ENCODE data around the gene LHFPL5. TPM values are rescaled to one million over a fixed set of nuclear protein-coding genes. Genes with fewer than 3 reads are reported as not detected.

The LHFPL5 gene
- total RNA-seq, 1 donor from 2014 or later, result not detected

- intact Hi-C loops (cut with micrococcal nuclease), result no loop called here
- TF ChIP-seq, protein P1, sequence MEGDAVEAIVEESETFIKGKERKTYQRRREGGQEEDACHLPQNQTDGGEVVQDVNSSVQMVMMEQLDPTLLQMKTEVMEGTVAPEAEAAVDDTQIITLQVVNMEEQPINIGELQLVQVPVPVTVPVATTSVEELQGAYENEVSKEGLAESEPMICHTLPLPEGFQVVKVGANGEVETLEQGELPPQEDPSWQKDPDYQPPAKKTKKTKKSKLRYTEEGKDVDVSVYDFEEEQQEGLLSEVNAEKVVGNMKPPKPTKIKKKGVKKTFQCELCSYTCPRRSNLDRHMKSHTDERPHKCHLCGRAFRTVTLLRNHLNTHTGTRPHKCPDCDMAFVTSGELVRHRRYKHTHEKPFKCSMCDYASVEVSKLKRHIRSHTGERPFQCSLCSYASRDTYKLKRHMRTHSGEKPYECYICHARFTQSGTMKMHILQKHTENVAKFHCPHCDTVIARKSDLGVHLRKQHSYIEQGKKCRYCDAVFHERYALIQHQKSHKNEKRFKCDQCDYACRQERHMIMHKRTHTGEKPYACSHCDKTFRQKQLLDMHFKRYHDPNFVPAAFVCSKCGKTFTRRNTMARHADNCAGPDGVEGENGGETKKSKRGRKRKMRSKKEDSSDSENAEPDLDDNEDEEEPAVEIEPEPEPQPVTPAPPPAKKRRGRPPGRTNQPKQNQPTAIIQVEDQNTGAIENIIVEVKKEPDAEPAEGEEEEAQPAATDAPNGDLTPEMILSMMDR (IDR thresholded peaks at IDR 0.05), result no peak
- Mint-ChIP-seq H3K27me3 (peaks cover 11% of the 10 kb centered on the region), H3K4me1 (peaks cover 2% of the 10 kb centered on the region), H3K9me3 (no peaks in the 10 kb centered on the region), H3K27ac (no peak overlapping the region), H3K36me3 (ENCODE audit: low read depth) (no peaks in the 10 kb centered on the region), H3K4me3 (no peak overlapping the region)
- ChIA-PET POLR2A (no interaction called here), CTCF (no interaction called here)
- ATAC-seq (ENCODE audit: low read depth), result no peak
- no peak for DNase-seq
Measured at GRCh38 chr6:35801148-35801547, 4.0 kb upstream of the LHFPL5 start.

DNA sequence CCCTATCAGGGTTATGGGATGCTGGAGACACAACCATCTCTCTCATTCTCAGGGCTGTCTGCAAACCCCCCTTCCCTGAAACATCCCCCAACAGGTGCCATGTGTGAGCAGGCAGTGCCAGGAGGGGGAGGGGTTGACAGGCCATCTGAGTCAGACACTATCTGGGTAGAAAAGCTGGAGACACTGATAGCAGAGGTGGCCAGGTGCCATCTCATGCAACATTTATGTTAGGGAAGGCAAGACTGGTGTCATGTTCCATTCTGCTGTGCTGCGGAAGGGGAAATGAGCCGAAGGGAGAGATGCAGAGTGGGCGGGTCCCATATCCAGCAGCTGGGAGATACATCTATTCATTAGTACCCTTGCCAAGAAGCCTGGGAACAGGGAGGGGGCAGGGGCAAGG lies 3.5 kb downstream of the LHFPL5 start:
- Mint-ChIP-seq H3K36me3 (ENCODE audit: low read depth) (no peaks in the 10 kb centered on the region), H3K4me3 (no peak overlapping the region), H3K27me3 (peaks cover 32% of the 10 kb centered on the region), H3K27ac (no peak overlapping the region), H3K9me3 (no peaks in the 10 kb centered on the region), H3K4me1 (peaks cover 2% of the 10 kb centered on the region)
- CTCF ChIA-PET, result no interaction called here
- ATAC-seq (ENCODE audit: low read depth), result no peak
- POLR2A ChIA-PET, result no interaction called here
- intact Hi-C loops (cut with micrococcal nuclease), result no loop called here
- TF ChIP-seq, protein P1 (IDR thresholded peaks at IDR 0.05), result no peak
- no peak for DNase-seq

GRCh38 chr6:35809809-35810208 lies 4.7 kb downstream of the LHFPL5 start:
- no peak overlapping the region for H3K4me3 Mint-ChIP-seq
- TF ChIP-seq, protein P1 (IDR thresholded peaks at IDR 0.05), result no peak
- ChIA-PET POLR2A (no interaction called here), CTCF (no interaction called here)
- H3K27me3 Mint-ChIP-seq, result peaks cover 31% of the 10 kb centered on the region
- H3K27ac Mint-ChIP-seq, result no peak overlapping the region
- H3K36me3 Mint-ChIP-seq (ENCODE audit: low read depth), result no peaks in the 10 kb centered on the region
- H3K9me3 Mint-ChIP-seq, result no peaks in the 10 kb centered on the region
- no peak for ATAC-seq (ENCODE audit: low read depth)
- intact Hi-C loops (cut with micrococcal nuclease), result no loop called here
- H3K4me1 Mint-ChIP-seq, result peaks cover under 1% of the 10 kb centered on the region
- DNase-seq, result no peak

DNA sequence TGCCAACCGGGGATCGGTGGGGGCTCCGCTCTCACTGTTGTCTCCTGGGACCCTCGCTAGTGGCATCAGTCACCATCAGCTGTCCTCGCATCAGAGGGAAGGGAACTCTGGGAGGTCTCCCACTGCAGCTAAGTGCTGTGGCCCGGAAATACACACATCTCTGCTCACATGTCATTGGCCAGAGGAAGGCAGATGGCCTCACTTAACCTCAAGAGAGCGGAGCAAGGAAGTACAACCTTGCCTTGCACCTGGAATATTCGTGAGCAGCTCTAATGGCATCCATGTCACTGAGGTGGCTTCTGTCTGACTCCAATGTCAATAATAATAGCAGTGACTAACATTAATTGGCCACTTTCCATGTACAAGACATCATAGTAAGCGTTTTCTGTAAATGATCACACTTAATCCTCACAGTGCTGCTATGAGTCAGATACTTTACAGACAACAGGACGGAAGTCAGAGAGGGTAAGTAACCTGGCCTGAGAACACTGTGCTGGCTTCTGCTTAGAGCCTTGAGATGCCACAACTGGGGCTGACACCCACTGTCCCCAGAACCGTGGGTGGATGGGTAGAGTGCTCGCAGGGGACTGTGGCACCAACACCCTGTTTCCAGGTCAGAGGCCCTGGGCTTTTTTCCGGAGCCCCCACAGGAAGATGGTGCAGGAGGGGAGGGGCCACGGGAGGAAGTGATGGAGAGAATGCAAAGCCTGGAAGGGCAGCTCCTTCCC lies 6.0 kb downstream of the LHFPL5 start:
- Mint-ChIP-seq H3K4me1 (no peaks in the 10 kb centered on the region), H3K36me3 (ENCODE audit: low read depth) (no peaks in the 10 kb centered on the region), H3K9me3 (no peaks in the 10 kb centered on the region), H3K27me3 (peaks cover 24% of the 10 kb centered on the region), H3K4me3 (no peak overlapping the region), H3K27ac (no peak overlapping the region)
- CTCF ChIA-PET, result no interaction called here
- TF ChIP-seq, protein P1 (IDR thresholded peaks at IDR 0.05), result no peak
- intact Hi-C loops (cut with micrococcal nuclease), result no loop called here
- ATAC-seq (ENCODE audit: low read depth) (no peak), DNase-seq (no peak)
- POLR2A ChIA-PET, result no interaction called here

DNA sequence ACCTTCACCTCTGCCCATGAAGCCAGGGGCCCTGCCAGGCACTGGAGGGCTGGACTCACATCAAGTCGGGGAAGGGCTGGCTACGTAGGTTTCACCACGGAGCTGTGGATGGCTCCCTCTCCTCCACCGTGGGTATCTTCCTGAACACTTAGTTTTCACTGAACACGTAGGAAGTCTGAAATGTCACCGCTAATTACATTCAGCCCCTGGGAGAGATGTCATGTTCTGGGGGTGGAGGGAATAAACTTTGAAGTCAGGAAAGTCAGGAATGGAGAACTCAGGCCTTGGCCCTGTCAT lies 6.5 kb downstream of the LHFPL5 start:
- Mint-ChIP-seq H3K27me3 (peaks cover 19% of the 10 kb centered on the region), H3K4me1 (no peaks in the 10 kb centered on the region), H3K4me3 (no peak overlapping the region), H3K36me3 (ENCODE audit: low read depth) (no peaks in the 10 kb centered on the region), H3K9me3 (no peaks in the 10 kb centered on the region), H3K27ac (no peak overlapping the region)
- ATAC-seq (ENCODE audit: low read depth), result no peak
- TF ChIP-seq, protein P1 (IDR thresholded peaks at IDR 0.05), result no peak
- ChIA-PET CTCF (no interaction called here), POLR2A (no interaction called here)
- intact Hi-C loops (cut with micrococcal nuclease), result no loop called here
- DNase-seq, result no peak
